ENCODE results near the gene HAUS5. TPM values are rescaled to one million over a fixed set of nuclear protein-coding genes. Genes with fewer than 3 reads are reported as not detected.
"Not testable (repeated sequence)": the region's sequence is repeated elsewhere in the genome, so short reads cannot be mapped to it uniquely, and the experiment has no call there.

Gene HAUS5
- total RNA-seq, 1 donor from 2014 or later: 15.9 TPM

DNA sequence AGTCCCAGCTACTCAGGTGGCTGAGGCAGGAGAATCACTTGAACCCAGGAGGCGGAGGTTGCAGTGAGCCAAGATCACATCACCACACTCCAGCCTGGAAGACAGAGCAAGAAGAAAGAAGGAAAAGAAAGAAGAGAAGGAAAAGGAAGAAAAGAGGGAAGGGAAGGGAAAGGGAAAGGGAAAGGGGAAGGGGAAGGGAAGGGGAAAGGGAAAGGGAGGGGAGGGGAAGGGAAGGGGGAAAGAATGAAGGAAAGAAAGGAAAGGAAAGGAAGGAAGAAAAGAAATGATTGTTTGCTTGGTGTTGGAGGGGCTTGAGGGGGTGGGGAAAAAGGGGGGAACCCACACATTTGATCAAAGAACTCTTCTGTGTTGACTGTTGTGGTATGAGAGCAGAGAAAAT, 16.6 kb upstream of the HAUS5 start:
- no peak for DNase-seq
- Mint-ChIP-seq H3K36me3 (ENCODE audit: unreplicated experiment) (no peaks in the 10 kb centered on the region), H3K4me1 (ENCODE audit: low read depth, unreplicated experiment) (no peaks in the 10 kb centered on the region), H3K27ac (ENCODE audit: unreplicated experiment) (no peak overlapping the region), H3K27me3 (ENCODE audit: unreplicated experiment) (no peaks in the 10 kb centered on the region), H3K4me3 (ENCODE audit: unreplicated experiment) (no peak overlapping the region), H3K9me3 (ENCODE audit: unreplicated experiment) (peaks cover 2% of the 10 kb centered on the region)
- no peak for TF ChIP-seq CTCF (IDR thresholded peaks at IDR 0.05; ENCODE audit: partially characterized antibody, unreplicated experiment)

DNA sequence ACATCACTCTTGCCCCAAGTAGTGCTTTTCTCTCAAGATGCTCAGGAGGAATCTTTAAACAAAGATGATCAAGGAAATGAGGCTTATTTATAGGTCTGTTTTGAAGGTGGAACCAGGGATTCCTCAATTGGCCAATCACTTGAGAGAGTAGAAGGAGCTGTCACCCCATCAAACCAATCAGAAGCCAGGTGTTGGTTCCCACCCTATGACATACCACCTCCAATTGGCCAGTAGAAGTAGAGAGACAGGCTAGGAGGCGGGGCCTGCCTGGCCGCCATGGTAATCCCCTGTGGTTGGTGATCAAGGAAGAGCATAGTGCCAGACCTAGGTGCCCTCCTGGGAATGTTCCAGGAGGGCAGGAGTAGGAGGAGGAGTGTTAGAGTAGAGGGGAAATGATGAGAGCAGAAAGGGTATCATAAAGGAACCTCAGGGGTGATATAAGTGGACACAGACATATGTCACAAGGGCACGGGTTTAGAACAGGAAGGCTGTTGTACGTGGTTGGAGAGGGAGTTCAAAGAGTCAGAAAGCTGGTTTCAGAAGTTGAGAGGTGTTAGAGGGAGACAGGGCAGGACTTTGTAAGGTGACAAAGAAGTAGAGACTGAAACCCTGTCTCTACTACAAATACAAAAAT, 16.1 kb upstream of the HAUS5 start:
- DNase-seq: no peak
- Mint-ChIP-seq H3K27me3 (ENCODE audit: unreplicated experiment) (no peaks in the 10 kb centered on the region), H3K27ac (ENCODE audit: unreplicated experiment) (no peak overlapping the region)

GRCh38 chr19:35601971-35602370, 10.6 kb upstream of the HAUS5 start:
- H3K27ac Mint-ChIP-seq (ENCODE audit: unreplicated experiment): no peak overlapping the region
- H3K36me3 Mint-ChIP-seq (ENCODE audit: unreplicated experiment): no peaks in the 10 kb centered on the region
- no peaks in the 10 kb centered on the region for H3K4me1 Mint-ChIP-seq (ENCODE audit: low read depth, unreplicated experiment)
- TF ChIP-seq CTCF (IDR thresholded peaks at IDR 0.05; ENCODE audit: partially characterized antibody, unreplicated experiment): no peak
- no peak for DNase-seq
- H3K4me3 Mint-ChIP-seq (ENCODE audit: unreplicated experiment): no peak overlapping the region
- no peaks in the 10 kb centered on the region for H3K27me3 Mint-ChIP-seq (ENCODE audit: unreplicated experiment)
- no peaks in the 10 kb centered on the region for H3K9me3 Mint-ChIP-seq (ENCODE audit: unreplicated experiment)

More for the DNA sequence above, 16.1 kb upstream of the HAUS5 start:
- H3K4me1 Mint-ChIP-seq (ENCODE audit: low read depth, unreplicated experiment): no peaks in the 10 kb centered on the region
- no peaks in the 10 kb centered on the region for H3K36me3 Mint-ChIP-seq (ENCODE audit: unreplicated experiment)
- H3K9me3 Mint-ChIP-seq (ENCODE audit: unreplicated experiment): peaks cover 2% of the 10 kb centered on the region
- no peak overlapping the region for H3K4me3 Mint-ChIP-seq (ENCODE audit: unreplicated experiment)
- TF ChIP-seq CTCF (IDR thresholded peaks at IDR 0.05; ENCODE audit: partially characterized antibody, unreplicated experiment): no peak

DNA sequence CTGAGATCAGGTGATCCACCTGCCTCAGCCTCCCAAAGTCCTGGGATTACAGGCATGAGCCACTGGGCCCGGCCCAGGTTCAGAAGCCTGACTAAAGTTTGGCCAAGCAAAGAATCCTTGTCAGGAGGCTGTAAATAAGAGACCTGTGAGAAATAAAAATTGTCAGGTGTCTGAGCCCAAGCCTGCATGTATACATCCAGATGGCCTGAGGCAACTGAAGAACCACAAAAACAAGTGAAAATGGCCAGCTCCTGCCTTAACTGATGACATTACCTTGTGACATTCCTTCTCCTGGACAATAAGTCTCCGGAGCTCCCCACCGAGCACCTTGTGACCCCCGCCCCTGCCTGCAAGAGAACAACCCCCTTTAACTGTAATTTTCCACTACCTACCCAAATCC, 8.1 kb upstream of the HAUS5 start:
- DNase-seq; H3K27me3 Mint-ChIP-seq (ENCODE audit: unreplicated experiment); H3K9me3 Mint-ChIP-seq (ENCODE audit: unreplicated experiment); H3K4me3 Mint-ChIP-seq (ENCODE audit: unreplicated experiment); H3K4me1 Mint-ChIP-seq (ENCODE audit: low read depth, unreplicated experiment); H3K36me3 Mint-ChIP-seq (ENCODE audit: unreplicated experiment); H3K27ac Mint-ChIP-seq (ENCODE audit: unreplicated experiment): not testable (repeated sequence)

DNA sequence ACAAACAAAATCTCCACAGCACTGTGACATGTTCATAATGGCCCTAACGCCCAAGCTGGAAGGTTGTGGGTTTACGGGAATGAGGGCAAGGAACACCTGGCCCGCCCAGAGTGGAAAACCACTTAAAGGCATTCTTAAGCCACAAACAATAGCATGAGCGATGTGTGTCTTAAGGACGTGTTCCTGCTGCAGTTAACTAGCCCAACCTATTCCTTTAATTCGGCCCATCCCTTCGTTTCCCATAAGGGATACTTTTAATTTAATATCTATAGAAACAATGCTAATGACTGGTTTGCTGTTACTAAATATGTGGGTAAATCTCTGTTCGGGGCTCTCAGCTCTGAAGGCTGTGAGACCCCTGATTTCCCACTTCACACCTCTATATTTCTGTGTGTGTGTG, 5.4 kb upstream of the HAUS5 start:
- DNase-seq; H3K36me3 Mint-ChIP-seq (ENCODE audit: unreplicated experiment); H3K27me3 Mint-ChIP-seq (ENCODE audit: unreplicated experiment); H3K4me3 Mint-ChIP-seq (ENCODE audit: unreplicated experiment); H3K4me1 Mint-ChIP-seq (ENCODE audit: low read depth, unreplicated experiment); H3K27ac Mint-ChIP-seq (ENCODE audit: unreplicated experiment); H3K9me3 Mint-ChIP-seq (ENCODE audit: unreplicated experiment): not testable (repeated sequence)

- Mint-ChIP-seq H3K9me3 (ENCODE audit: unreplicated experiment) (peaks cover 6% of the 10 kb centered on the region), H3K27me3 (ENCODE audit: unreplicated experiment) (peaks cover 6% of the 10 kb centered on the region), H3K4me1 (ENCODE audit: low read depth, unreplicated experiment) (no peaks in the 10 kb centered on the region), H3K4me3 (ENCODE audit: unreplicated experiment) (no peak overlapping the region), H3K36me3 (ENCODE audit: unreplicated experiment) (peaks cover 7% of the 10 kb centered on the region), H3K27ac (ENCODE audit: unreplicated experiment) (no peak overlapping the region)
- no peak for DNase-seq
- no peak for TF ChIP-seq CTCF (IDR thresholded peaks at IDR 0.05; ENCODE audit: partially characterized antibody, unreplicated experiment)
These were observed 4.9 kb upstream of the HAUS5 start for GRCh38 chr19:35607661-35608060.
